GM10266 (cell line): ENCODE results near the gene FAM161B.
"Not testable (repeated sequence)": the region's sequence is repeated elsewhere in the genome, so short reads cannot be mapped to it uniquely, and the experiment has no call there.

Experiments used
- DNase-seq: peaks from one replicate; pipeline ENCODE4 v3.0.0; 2012; ENCODE audit errors: extremely low spot score
- CTCF ChIP-seq: IDR thresholded peaks from 2 replicates; pipeline ENCODE4 v1.5.1; 2012; ENCODE audit warnings: mild to moderate bottlenecking, low read depth; ENCODE audit not compliant: control insufficient read depth, insufficient read depth; ENCODE audit errors: missing control alignments

FAM161B gene

DNA sequence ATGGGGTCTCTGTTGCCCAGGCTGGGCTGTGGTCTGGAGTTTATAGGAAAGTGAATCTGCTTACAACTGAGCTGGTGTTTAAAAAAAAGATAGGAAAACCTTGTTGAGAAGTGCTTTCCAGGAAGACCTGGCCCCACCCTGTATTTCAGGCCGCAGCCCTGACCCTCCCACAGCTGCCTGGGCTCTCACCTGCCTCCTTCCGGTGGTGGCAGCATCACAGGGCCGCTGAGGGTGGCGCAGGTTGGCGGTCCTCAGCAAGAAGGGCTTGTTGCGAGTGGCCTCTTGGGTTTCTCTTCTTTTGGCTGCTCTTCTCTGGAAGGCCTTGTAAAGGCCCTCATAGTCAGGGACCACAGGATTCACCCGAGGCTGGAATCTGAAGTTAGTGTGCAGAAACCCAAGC, 7.7 kb downstream of the FAM161B start:
- no peak for TF ChIP-seq CTCF
- DNase-seq: no peak

DNA sequence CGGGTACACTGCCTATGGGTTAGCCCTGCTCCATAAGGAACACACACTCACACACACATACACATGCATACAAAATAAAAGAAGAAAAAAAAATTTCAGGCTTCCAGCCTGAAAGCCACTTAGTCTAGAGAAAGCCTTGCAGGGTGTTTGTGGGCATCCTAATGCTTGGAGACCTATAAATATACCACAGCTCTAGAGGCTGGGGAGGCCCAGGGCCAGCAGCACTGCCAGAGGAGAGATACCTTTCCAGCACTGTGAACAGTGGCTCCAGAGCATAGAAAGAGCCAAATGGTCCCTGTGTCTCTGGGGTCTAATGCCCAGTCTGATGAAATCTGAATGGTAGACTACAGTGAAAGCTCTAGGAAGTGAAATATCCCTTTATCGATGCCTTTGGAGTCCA, 12.9 kb downstream of the FAM161B start:
- no peak for TF ChIP-seq CTCF
- DNase-seq: no peak

DNA sequence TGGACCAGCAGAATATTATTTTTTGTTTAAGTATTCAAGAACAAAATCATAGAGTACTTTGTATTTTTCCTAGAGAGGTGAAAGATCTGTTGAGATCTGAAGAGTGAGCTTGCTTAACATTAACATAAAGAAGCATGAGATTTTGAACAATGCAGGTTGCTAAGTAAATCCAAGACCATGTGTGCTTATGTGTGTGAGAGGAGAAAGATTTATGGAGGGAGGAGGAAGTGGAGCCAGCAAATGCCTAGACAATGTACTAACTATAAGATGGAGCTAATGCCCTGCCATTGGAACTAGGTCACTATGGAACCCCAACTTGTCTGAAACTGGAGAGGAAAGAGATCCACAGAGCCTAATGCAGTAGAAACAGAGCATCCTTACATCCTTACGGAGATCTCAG, 13.3 kb downstream of the FAM161B start:
- TF ChIP-seq CTCF: no peak

DNA sequence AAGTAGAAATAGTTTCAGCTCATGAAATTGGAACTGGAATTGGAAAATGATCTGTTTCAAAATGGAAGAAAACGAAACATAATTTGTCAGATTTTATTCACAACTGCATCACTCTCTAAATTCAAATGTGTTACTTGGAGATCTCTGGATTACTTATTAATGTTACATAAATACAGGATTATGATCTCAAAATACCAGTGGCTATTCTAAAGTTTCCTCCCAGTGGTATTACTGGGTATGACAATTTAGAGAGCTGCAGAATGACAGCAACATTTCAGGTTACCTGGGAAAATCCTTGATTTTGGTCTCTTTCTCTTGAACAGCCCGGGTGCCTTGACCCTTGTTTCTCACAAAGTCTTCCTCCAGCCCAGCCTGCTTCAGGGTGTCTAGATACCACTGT, 14.2 kb downstream of the FAM161B start:
- peak; percentile 21 for DNase-seq
- no peak for TF ChIP-seq CTCF

More for the DNA sequence above, 13.3 kb downstream of the FAM161B start:
- DNase-seq: no peak

- no peak for DNase-seq
- TF ChIP-seq CTCF: no peak
These were observed 25.6 kb downstream of the FAM161B start for GRCh38 chr14:73924337-73924736.

GRCh38 chr14:73919457-73919856, 30.4 kb downstream of the FAM161B start:
- DNase-seq: not testable (repeated sequence)

GRCh38 chr14:73916324-73916723, 33.6 kb downstream of the FAM161B start:
- DNase-seq: no peak

DNA sequence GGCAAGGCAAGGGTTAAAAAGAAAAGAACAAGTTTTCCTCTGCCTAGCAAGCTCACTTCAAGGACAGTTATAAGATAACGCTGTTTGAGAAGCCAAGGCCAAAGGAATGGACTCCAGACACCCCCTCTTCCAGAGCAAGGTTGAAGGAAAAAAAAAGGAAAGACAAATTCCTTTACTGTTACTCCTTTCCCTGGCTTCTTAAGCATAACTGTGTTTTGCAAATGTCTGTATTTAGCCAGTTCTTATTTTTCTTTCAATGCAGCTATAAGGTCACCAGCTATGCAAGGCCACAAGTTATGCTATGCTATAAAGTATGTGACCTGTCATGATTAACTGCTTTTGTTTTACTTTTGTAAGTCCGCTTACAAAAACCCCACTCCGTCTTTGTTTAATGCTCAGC, 36.6 kb downstream of the FAM161B start:
- DNase-seq: no peak
- no peak for TF ChIP-seq CTCF

More at GRCh38 chr14:73916324-73916723, 33.6 kb downstream of the FAM161B start:
- TF ChIP-seq CTCF: no peak
